NK-92 treated with Interleukin-12 subunit alpha and Interleukin-12 subunit beta, amount 100 ng/mL, for 24 hours (cell line): ENCODE data around the gene UGT2A1.
"Not testable (repeated sequence)": the region's sequence is repeated elsewhere in the genome, so short reads cannot be mapped to it uniquely, and the experiment has no call there.

Experiments used
- DNase-seq: peaks from one replicate; lab custom pipeline; 2025; lab: John Stamatoyannopoulos, UW

Gene UGT2A1

DNA sequence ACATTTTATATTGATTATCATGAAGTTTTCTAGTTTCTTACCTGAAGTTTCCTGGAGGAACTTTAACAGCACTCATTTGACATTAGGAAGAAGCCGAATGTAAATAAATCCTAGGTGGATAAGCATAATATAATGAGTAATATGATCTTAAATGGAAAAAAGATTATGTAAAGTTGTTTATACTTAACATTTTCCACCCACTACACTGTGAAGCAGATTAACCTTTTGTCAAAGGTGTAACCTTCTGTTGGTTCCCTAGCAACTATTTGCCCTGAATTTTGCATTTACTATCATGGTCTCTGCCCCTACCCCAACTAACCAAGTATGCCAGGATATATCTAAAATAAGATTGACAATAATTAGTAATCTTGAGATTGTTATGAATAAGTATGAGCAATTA is at the start of gene UGT2A1:
Gene UGT2A1, minus strand, starts transcription at position 101 of the 400 bp plus-strand sequence. CDS start 5,603 bp downstream, outside the sequence.
- no peak for DNase-seq

DNA sequence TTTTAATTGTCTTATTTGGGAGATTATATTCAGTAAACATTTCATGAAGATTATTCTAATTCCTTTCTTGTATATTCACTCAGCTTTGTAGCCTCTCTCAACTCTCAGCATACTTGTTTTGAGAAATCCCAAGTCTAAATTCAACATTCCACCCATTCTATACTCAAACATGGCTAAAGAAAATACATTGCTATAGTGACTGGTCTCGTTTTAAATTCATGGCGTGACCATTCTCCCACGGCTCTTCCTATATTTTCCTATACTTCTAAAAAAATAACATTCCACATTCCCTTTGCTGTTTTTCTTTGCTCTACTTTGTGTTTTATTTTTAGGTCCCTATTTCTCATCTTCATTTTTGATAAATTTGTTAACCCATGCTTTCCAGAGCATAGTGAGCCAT is 49.2 kb upstream of the UGT2A1 start:
- no peak for DNase-seq

DNA sequence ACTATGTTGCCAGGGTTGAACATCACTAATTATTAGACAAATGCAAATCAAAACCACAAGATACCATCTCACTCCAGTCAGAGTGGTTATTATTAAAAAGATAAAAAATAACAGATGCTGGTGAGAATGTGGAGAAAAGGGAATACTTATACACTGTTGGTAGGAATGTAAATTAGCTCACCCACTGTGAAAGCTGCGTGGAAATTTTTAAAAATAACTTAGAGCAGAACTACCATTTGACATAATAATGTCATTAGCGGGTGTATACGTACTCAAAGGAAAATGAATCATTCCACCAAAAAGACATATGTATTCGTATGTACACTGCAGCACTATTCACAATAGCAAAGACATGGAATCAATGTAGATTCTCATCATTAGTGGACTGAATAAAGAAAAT is 48.6 kb upstream of the UGT2A1 start:
- no peak for DNase-seq

DNA sequence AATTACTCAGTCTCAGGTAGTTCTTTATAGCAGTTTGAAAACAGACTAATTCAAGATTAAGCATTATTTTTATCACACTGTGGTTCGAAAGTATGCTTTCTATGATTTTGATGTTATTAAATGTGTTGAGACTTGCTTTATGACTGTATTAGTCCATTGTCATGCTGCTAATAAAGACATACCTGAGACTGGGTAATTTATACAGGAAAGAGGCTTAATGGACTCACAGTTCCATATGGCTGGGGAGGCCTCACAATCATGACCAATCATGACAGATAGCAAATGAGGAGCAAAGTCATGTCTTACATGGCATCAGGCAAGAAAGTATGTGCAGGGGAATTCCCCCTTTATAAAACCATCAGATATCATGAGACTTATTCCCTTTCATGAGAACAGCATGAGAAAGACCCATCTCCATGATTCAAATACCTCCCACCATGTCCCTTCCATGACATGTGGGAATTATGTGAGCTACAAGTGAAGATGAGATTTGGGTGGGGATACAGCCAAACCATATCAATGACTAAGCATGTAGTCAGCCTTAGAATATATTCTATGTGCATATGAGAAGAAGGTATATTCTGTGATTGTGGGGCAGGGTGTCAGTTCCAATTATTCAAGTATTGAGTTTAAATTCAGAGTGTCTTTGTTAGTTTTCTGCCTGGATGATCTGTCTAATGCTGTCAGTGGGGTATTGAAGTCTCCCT is 44.6 kb upstream of the UGT2A1 start:
- DNase-seq, result no peak

DNA sequence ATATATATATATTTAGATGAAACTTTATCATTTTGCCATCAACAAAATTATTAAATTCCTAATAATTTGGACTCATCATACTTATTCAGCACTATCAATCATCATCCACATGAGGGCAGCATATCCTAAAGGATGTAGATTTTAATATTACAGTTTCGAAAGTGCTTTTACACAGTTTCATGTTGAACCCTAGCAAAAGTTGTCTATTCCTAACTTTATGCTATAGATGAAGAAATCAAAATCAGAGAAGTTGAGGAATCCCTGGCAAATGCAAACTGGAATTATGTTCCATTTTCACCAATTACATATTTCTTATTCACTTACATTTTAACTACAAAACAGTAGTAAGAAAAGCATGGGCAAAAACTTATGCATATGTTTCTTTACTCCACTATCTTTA is 36.6 kb upstream of the UGT2A1 start:
- DNase-seq, result no peak

DNA sequence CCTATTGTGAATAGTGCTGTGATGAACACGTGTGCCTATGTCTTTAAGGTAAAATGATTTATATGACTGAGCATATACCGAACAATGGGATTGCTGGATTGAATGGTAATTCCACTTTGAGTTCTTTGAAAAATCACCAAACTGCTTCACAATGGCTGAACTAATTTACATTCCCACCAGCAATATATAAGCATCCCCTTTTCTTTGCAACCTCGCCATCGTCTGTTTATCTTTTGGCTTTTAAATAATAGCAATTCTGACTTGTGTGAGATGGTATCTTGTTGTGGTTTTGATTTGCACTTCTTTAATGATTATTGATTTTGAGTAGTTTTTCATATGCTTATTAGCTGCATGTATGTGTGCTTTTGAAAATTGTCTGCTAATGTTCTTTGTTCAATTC is 31.8 kb upstream of the UGT2A1 start:
- no peak for DNase-seq

DNA sequence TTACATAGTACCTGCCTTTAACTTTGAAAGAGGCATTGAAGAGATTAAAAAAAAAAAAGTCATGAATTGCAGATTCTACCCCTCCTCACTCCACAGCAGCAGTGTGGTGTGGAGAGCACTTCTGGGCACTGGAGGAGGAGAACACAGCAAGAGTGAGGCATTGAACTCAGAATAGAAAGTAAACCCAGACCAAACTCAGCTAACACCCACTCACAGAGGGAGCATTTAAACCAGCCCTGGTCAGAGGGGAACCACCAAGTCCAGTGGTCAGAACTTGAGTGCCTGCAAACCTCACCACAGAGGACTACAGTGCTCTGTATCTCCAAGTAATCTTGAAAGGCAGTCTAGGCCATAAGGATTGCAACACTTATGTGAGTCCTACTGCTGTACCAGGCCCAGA is 15.6 kb upstream of the UGT2A1 start:
- DNase-seq, result no peak

DNA sequence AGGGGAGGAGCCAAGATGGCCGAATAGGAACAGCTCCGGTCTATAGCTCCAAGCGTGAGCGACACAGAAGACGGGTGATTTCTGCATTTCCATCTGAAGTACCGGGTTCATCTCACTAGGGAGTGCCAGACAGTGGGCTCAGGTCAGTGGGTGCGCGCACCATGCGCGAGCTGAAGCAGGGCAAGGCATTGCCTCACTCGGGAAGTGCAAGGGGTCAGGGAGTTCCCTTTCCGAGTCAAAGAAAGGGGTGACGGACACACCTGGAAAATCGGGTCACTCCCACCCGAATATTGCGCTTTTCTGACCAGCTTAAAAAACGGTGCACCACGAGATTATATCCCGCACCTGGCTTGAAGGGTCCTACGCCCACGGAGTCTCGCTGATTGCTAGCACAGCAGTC is 11.0 kb upstream of the UGT2A1 start:
- DNase-seq, result not testable (repeated sequence)

DNA sequence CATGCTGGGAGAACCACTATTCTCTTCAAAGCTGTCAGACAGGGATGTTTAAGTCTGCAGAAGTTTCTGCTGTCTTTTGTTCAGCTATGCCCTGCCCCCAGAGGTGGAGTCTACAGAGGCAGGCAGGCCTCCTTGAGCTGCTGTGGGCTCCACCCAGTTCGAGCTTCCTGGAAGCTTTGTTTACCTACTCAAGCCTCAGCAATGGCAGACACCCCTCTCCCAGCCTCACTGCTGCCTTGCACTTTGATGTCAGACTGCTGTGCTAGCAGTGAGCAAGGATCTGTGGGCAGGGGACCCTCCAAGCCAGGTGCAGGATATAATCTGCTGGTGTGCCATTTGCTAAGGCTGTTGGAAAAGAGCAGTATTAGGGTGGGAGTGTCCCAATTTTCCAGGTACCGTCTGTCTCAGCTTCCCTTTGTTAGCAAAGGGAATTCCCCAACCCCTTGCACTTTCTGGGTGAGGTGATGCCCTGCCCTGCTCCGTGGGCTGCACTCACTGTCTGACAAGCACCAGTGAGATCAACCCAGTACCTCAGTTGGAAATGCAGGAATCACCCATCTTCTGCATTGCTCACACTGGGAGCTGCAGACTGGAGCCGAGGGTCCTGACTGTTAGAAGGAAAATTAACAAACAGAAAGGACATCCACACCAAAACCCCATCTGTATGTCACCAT is 8.2 kb upstream of the UGT2A1 start:
- not testable (repeated sequence) for DNase-seq

DNA sequence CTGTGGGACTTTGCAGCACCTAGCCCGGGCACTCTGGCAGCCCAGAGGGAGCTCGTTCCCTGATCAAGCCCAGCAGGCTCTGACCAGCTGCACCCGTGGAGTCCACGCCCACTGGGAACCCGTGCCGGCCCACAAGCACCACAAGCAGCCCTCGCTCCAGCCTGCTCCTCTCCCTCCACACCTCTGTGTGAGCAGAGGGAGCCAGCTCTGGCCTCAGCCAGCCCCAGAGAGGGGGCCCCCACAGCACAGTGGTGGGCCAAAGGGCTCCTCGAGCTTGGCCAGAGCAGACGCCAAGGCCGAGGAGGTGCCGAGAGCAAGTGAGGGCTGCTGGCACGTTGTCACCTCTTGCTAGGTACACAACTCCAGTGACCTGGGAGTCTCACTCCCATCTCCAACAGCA is 5.1 kb upstream of the UGT2A1 start:
- no peak for DNase-seq

DNA sequence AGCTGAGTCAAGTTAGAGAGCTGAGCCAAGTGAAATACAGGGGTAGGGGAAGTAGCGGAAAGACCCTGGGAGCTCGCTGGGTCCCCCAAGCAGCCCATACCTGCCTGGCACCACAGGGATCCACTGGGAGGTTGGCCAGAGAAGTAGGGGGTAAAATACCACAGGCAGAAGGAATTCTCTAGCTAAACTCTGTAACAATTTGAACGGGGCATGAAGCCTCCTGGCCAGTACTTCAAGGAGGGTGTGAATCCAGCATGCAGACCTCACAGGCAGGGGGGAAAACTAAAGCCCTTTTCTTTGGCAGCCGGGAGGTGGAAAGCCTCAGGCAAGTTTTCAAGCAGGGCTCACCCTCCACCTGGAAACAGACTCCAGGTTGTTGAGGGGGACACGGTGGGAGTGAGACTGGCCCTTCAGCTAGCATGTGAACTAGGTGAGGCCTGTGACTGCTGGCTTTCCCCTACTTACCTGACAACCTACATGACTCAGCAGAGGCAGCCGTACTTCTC is 3.7 kb upstream of the UGT2A1 start:
- DNase-seq, result no peak

DNA sequence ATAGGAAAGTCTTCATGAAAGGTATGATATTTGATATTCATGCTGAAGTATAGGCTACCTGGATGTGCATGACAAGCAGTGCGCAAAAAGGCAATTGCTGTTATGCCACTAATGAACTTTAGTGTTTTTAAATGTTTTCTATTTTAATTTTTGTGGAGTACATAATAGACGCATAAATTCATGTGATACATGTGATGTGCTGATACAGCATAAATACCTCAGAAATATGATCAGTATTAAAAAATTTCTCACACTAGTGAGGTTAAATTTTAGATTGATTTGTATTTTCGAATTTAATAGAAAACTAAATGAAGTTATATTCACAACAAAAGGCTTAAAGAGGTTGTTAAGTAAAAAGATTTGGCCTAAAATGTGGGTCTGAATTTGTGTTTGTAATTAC is 2.2 kb downstream of the UGT2A1 start:
- no peak for DNase-seq

DNA sequence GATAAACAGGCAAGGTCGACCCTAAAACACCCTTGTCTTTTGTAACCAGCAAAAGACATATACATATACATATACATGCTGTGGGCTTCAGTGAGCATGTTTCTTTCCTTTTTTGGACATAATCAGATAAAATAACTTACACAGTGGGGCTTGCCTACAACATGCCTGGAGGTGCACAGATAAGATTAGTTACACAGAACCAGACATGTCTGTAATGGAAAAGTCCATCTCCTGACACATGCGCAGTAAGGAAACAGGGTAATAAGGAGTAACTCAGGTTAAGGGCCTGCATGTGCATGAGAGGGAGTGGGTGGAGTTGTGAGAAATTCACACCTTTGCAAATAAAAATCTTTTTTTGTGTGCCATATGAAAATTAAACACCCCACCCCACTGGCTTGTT is 3.4 kb downstream of the UGT2A1 start:
- no peak for DNase-seq

DNA sequence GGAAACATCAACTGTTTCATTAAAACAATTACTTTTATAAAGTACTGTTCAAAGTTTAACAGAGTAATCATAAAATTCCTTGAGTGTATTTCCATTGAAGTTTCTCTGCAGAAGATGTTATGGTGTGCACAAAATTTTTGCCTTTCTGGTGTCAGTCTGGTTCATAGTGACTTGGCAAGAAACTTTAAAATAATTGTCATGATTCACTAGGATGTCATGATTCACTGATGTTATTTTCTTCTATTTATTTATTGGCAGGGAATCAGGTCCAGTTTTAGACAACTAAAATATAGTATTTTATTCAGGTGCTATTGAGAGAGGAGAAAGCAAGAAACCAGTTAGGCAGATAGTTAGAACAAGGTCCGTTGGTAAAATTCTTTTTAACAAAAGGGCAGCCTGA is 3.8 kb downstream of the UGT2A1 start:
- DNase-seq, result no peak

DNA sequence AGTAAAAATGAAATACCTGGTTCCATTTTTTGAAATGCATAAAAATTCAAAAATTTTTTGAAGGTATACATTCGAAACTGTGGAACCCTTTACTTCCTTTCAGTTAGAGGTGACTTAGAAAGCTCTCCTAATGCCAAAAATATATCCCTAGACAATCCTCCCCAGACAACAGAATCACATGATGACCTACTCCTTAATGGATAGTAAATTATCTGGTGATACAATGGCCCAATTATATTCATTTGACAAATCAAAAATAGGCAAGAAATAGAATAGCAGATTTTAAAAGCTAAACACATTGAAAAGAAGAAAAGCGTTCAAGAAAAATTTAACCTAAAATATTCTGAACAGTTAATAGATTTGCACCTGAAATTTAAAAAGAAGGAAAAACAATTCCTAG is 10.1 kb downstream of the UGT2A1 start:
- no peak for DNase-seq

DNA sequence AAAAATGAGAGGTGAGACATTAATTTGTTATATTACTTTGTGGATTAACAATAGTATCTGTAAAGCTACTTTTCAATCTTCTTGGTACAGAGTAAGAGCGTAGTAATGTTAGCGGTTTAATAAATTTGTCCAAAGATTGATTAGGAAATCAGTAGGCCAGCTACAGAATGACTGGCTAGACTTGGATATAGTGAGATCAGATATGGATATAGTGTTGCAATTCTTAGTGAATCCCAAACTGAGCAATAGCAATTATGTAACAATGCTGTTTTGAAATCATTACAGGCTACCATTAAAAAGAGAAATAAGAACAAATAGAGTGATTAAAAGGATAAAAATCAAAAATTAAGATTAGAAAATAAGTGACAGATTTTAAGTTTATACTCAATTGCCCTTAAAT is 12.8 kb downstream of the UGT2A1 start:
- DNase-seq, result no peak

DNA sequence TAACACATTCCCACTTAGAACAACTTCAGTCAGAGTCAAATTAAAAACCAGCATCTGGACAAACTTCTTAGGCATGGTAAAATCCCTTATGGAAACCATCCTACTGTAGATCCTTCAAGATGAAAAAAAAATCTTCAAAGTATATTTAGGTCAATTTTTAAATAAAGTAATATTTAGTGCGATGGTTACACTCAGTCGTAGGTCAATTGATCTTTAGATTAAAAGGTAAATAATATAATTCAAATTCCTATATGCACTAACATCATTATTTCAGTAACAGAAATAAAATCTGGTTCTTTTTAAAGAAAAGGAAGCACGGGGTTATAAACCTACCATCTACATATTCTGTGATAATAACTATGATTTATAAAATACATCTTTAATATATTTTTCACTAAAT is 13.5 kb downstream of the UGT2A1 start, which contains the start of gene UGT2A2:
Gene UGT2A2, minus strand, starts transcription at position 101 of the 400 bp plus-strand sequence. Its CDS starts 2 bp downstream, at position 99.
- DNase-seq, result no peak

DNA sequence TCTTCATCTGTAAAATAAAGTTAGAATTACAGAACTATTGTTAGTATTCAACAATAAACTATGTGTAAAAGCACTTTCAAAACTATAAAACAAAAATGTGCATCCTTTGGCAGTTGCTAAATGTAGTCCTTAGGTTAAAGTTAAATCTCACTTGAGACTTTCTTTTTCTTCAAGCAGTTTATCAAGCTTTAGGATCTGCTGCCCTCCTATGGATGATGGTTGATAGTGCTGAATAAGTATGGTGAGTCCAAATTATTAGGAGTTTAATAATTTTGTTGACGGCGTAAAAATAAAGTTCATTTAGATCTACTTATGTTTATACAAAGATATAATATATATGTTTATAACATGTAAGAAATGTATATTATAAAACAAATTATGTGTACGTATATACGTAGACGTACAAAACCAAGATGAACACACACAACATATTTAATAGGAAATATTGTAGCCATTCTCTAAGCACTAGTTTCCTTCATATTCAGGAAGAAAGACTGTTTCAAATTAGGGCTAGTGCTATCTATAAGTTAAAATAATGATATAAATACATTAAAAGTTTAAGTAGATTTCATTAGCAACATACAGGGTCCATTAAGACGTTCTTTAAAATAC is 35.9 kb downstream of the UGT2A1 start:
- no peak for DNase-seq

DNA sequence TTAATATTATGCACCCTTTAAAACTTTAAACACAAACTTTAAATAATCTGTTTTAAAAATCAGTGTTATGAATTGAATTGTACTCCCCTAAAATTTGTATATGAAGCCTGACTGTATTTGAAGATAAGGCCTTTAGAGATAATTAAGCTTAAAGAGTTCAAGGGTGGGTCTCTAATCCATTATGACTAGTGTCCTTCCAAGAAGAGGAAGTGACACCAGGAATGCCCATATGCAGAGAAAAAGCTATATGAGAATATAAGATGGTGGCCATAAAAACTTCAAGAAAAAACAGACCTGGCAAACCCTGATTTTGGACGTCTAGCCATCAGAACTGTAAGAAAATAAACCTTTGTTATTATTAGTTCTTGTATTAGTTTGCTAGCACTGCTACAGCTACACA is 42.6 kb downstream of the UGT2A1 start:
- DNase-seq, result no peak

DNA sequence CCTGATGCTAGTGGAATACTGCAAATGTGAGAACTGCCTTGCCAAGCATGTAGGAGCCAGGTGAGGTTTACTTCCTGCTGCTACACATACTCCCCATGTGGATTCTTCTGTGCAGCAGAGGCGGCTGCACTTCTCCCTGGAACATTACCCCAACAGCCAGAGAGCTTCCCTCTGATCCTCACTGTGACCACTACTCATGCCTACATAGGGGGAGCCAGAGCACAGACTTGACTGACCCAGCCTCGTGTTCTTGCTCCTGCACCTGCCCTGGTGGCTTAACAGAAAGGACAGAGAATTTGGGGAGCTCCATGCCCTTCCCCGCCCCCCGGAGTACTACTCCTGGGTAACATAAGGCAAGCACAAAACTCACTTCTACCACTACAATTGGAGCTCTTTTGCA is 52.0 kb downstream of the UGT2A1 start:
- no peak for DNase-seq

DNA sequence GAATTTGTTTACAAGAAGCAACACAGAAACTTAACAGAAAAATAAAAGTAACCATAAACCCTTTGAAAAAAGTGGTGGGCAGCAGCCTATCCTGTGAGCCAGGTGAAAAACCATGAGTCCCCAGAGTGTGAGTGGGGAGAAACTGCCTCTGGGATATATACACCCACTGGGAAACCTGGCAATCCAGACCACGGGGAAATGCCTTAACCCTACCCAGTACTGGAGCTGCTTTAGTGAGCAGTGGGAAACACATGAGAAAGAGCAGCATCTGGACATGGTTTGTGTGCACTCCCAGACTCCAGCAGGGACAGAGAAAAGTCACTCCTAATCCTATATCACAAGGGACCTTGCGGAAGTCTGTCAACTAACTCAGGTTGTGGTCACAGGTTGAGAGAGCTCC is 53.0 kb downstream of the UGT2A1 start:
- no peak for DNase-seq

DNA sequence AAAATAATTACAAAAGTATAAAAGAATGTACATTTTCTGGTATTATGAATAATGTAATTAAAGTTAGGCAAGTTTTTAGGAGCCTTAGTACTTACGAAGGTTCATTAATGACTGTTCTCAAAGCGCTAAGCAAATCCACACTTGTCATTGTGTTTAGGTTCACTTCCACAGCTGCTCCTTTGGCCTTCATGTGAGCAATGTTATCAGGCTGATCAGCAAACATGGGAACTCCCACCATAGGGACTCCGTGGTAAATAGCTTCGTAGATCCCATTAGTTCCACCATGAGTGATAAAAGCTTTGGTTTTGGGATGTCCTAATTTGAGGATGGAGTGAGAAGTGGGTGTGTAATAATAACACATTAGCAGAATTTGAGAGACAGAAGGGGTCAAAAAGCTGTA is 58.7 kb downstream of the UGT2A1 start:
- no peak for DNase-seq

DNA sequence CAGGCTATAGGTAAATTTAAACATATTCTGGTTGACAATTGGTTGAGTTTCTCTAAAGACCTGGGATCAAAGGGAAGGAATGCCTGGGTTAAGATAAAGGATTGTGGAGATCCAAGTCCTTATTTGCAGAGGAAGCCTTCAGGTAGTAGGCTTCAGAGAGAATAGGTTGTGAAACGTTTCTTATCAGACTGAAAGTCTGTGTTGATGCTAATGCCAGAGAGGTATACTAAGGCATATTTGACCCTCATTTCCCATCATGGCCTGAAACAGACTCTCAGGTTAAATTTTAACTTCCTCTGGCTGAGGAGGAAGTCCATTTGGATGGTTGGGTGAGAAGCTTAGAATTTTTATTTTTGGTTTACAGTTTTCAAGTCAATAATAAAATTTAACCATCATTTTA is 61.7 kb downstream of the UGT2A1 start:
- no peak for DNase-seq
